Sigmoid colon (tissue), 7 donors: ENCODE measurements around the gene CCNL2. TPM values are rescaled to one million over a fixed set of nuclear protein-coding genes. Genes with fewer than 3 reads are reported as not detected.

Source experiments
- DNase-seq: peaks from one replicate; pipeline ENCODE4 v3.0.0-alpha.2; 2019
- H3K27ac ChIP-seq, 4 donors: fragments of 200-600 bp; sonication (generic); one replicate each; pipeline ENCODE4 v1.5.1; 2016 to 2019; ENCODE audit warnings: mild to moderate bottlenecking in 1 of 4
- H3K27me3 ChIP-seq, 3 donors: fragments of 200-600 bp; sonication (generic); one replicate each; pipeline ENCODE4 v1.5.1; 2019; ENCODE audit warnings: mild to moderate bottlenecking in 1 of 3
- H3K36me3 ChIP-seq, 4 donors: fragments of 200-600 bp; sonication (generic); one replicate each; pipeline ENCODE4 v1.5.1; 2016 to 2019
- H3K4me1 ChIP-seq, 4 donors: fragments of 200-600 bp; sonication (generic); one replicate each; pipeline ENCODE4 v1.5.1; 2017 to 2019
- H3K4me3 ChIP-seq, 4 donors: fragments of 200-600 bp; sonication (generic); one replicate each; pipeline ENCODE4 v1.5.1; 2017 to 2019; ENCODE audit warnings: mild to moderate bottlenecking in 2 of 4, moderate library complexity in 1 of 4
- H3K9me3 ChIP-seq, 4 donors: fragments of 200-600 bp in 3 of 4; sonication (generic) in 3 of 4; one replicate each; pipeline versions ENCODE4 v1.5.1 to v1.6.1; 2013 to 2019
- CTCF ChIP-seq, 4 experiments: fragments of 450-650 bp in 3 of 4; fragments of 200-600 bp in 1 of 4; IDR thresholded peaks; one replicate each; pipeline ENCODE4 v1.5.1; 2016 to 2019; ENCODE audit warnings: antibody characterized with exemption in 4 of 4, mild to moderate bottlenecking in 3 of 4, moderate library complexity in 2 of 4
- EP300 ChIP-seq, 4 donors: sonication (generic); formaldehyde crosslinking; IDR thresholded peaks; one replicate each; pipeline ENCODE4 v1.6.1; 2017; ENCODE audit warnings: antibody characterized with exemption in 4 of 4
- POLR2A ChIP-seq, 2 donors: fragments of 450-650 bp; IDR thresholded peaks; one replicate each; pipeline ENCODE4 v1.6.1; 2016; ENCODE audit warnings: antibody characterized with exemption in 2 of 2, mild to moderate bottlenecking in 2 of 2, moderate library complexity in 2 of 2
- POLR2AphosphoS5 ChIP-seq, 4 donors: sonication (generic); formaldehyde crosslinking; IDR thresholded peaks; one replicate each; pipeline ENCODE4 v1.6.1; 2017; ENCODE audit warnings: antibody characterized with exemption in 4 of 4
- WGBS, 2 donors: extraction: QIAGEN DNeasy Blood & Tissue Kit; methylation state at CpG; one replicate each; pipeline ENCODE4 v1.1.7; 2013; 5-methylcytosine and 5-hydroxymethylcytosine counted together
- intact Hi-C: fragments of 100-400 bp; cut with DNase I; formaldehyde crosslinking; loops from one replicate; pipeline ENCODE4 v1.15.1; 2023
- polyA plus RNA-seq, 3 donors: library from polyadenylated mRNA; stranded (reverse); fragments of 200-250 nt; gene quantifications; one replicate each; pipeline ENCODE4 v1.2.3, GENCODE V29; 2013
- total RNA-seq, 4 donors: library from RNA; depleted of rRNA; stranded (reverse); fragments of >200 nt; gene quantifications; one replicate each; pipeline ENCODE4 v1.1.0, GENCODE V29; 2016
- donor health status: healthy with polysubstance abuse.
- donor health status: Bipolar disorder and iron deficiency.
- donor health status: healthy.

CCNL2 gene
- total and polyA plus RNA-seq, 7 donors, result 15.0 to 375 (median 139) TPM

GRCh38 chr1:1348420-1349255 lies 50.5 kb downstream of the CCNL2 start:
- Histone ChIP-seq H3K36me3 (peaks cover 0 to 11% (median 3%) of the 10 kb centered on the region in 4 donors), H3K4me3 (peak overlapping the region; percentile 58 to 80 (median 70)), H3K27ac (peak overlapping the region; percentile 71 to 96 (median 78)), H3K4me1 (peaks cover 0 to 67% (median 57%) of the 10 kb centered on the region in 4 donors), H3K9me3 (no peaks in the 10 kb centered on the region), H3K27me3 (no peaks in the 10 kb centered on the region)
- DNase-seq, result no peak
- TF ChIP-seq CTCF (IDR thresholded peaks at IDR 0.05) (no peak), POLR2A (IDR thresholded peaks at IDR 0.05) (no peak), EP300 (IDR thresholded peaks at IDR 0.05) (no peak), POLR2AphosphoS5 (IDR thresholded peaks at IDR 0.05) (no peak)
- intact Hi-C loops, result loop anchor here (2.0 kb wide), 3 partner anchors 24 to 40 kb away; partner anchors contain the start of genes CPTP, INTS11 and PUSL1
- WGBS, 2 donors, result 1% methylated on average over 109 of the region's 109 CpGs

- Histone ChIP-seq H3K27me3 (no peaks in the 10 kb centered on the region), H3K4me1 (peaks cover 0 to 59% (median 53%) of the 10 kb centered on the region in 4 donors), H3K4me3 (peak overlapping the region; percentile 58 to 80 (median 70)), H3K9me3 (no peaks in the 10 kb centered on the region), H3K27ac (peak overlapping the region; percentile 71 to 96 (median 78)), H3K36me3 (peaks cover 0 to 3% (median 0%) of the 10 kb centered on the region in 4 donors)
- 10 to 45% methylated on average over 26 of the region's 26 CpGs for WGBS, 2 donors
- intact Hi-C loops, result loop anchor here (2.0 kb wide), 3 partner anchors 23 to 39 kb away; partner anchors contain the start of genes CPTP, INTS11 and PUSL1
- TF ChIP-seq EP300 (IDR thresholded peaks at IDR 0.05) (no peak), POLR2AphosphoS5 (IDR thresholded peaks at IDR 0.05) (no peak), CTCF (IDR thresholded peaks at IDR 0.05) (no peak), POLR2A (IDR thresholded peaks at IDR 0.05) (no peak)
- no peak for DNase-seq
Measured at GRCh38 chr1:1347663-1348419, 51.3 kb downstream of the CCNL2 start.

GRCh38 chr1:1347026-1347595 lies 52.0 kb downstream of the CCNL2 start:
- Histone ChIP-seq H3K27me3 (no peaks in the 10 kb centered on the region), H3K9me3 (no peaks in the 10 kb centered on the region), H3K4me3 (peak overlapping the region in 3 of 4 donors; percentile 63 to 80 (median 76)), H3K36me3 (peaks cover 0 to 1% (median 0%) of the 10 kb centered on the region in 4 donors), H3K27ac (peak overlapping the region; percentile 71 to 96 (median 78)), H3K4me1 (peaks cover 0 to 53% (median 51%) of the 10 kb centered on the region in 4 donors)
- intact Hi-C loops, result no loop called here
- no peak for DNase-seq
- WGBS, 2 donors, result 35 to 75% methylated on average over 10 of the region's 10 CpGs
- TF ChIP-seq CTCF (IDR thresholded peaks at IDR 0.05), result no peak
- no peak for TF ChIP-seq POLR2A (IDR thresholded peaks at IDR 0.05)
- TF ChIP-seq EP300 (IDR thresholded peaks at IDR 0.05), result no peak
- no peak for TF ChIP-seq POLR2AphosphoS5 (IDR thresholded peaks at IDR 0.05)

GRCh38 chr1:1346501-1346890 lies 52.6 kb downstream of the CCNL2 start:
- WGBS, 2 donors, result 90 to 94% methylated on average over 10 of the region's 10 CpGs
- DNase-seq, result no peak
- H3K4me3 ChIP-seq, result no peak overlapping the region
- peak overlapping the region in 3 of 4 donors; percentile 39 to 96 (median 71) for H3K27ac ChIP-seq
- peaks cover 0 to 48% (median 45%) of the 10 kb centered on the region in 4 donors for H3K4me1 ChIP-seq
- no peaks in the 10 kb centered on the region for H3K27me3 ChIP-seq
- TF ChIP-seq POLR2A (IDR thresholded peaks at IDR 0.05) (no peak), EP300 (IDR thresholded peaks at IDR 0.05) (no peak), POLR2AphosphoS5 (IDR thresholded peaks at IDR 0.05) (no peak), CTCF (IDR thresholded peaks at IDR 0.05) (no peak)
- H3K9me3 ChIP-seq, result no peaks in the 10 kb centered on the region
- intact Hi-C loops, result no loop called here
- peaks cover 0 to 7% (median 5%) of the 10 kb centered on the region in 4 donors for H3K36me3 ChIP-seq
